Measurements from ENCODE around the gene RNU7-1. TPM values are rescaled to one million over a fixed set of nuclear protein-coding genes. Genes with fewer than 3 reads are reported as not detected.

Gene RNU7-1
- total RNA-seq, 1 donor from 2014 or later, result not detected

DNA sequence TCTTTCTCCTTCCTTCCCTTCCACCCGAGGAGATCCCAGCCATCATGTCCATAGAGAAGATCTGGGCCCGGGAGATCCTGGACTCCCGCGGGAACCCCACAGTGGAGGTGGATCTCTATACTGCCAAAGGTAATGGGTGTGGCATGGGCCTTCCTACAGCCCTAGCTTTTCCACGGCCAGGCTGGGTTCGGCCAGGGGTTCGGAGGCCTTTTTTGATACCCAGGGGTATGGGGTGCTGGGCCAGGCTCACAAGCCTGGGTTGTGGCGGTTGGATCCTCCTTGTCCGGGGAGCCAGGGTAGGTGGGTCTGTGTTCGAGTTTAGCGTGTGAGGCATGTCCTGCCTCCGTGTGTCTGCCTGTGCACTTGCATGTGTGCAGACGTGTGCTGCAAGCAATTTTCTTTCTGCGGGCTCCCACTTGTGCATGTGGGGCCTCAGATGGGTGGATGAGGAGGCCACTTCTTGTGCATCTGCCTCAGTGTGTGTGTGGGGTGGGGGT is 27.8 kb upstream of the RNU7-1 start:
- DNase-seq (ENCODE audit: low spot score, unreplicated experiment), result no peak
- Mint-ChIP-seq H3K4me1 (ENCODE audit: low read depth) (peaks cover 22% of the 10 kb centered on the region), H3K27me3 (peaks cover 28% of the 10 kb centered on the region), H3K9me3 (ENCODE audit: low read depth) (no peaks in the 10 kb centered on the region), H3K27ac (no peak overlapping the region), H3K4me3 (ENCODE audit: low read depth) (peak overlapping the region; percentile 86), H3K36me3 (ENCODE audit: insufficient read depth) (peaks cover 10% of the 10 kb centered on the region)
- TF ChIP-seq CTCF (IDR thresholded peaks at IDR 0.05; ENCODE audit: unreplicated experiment), result no peak

DNA sequence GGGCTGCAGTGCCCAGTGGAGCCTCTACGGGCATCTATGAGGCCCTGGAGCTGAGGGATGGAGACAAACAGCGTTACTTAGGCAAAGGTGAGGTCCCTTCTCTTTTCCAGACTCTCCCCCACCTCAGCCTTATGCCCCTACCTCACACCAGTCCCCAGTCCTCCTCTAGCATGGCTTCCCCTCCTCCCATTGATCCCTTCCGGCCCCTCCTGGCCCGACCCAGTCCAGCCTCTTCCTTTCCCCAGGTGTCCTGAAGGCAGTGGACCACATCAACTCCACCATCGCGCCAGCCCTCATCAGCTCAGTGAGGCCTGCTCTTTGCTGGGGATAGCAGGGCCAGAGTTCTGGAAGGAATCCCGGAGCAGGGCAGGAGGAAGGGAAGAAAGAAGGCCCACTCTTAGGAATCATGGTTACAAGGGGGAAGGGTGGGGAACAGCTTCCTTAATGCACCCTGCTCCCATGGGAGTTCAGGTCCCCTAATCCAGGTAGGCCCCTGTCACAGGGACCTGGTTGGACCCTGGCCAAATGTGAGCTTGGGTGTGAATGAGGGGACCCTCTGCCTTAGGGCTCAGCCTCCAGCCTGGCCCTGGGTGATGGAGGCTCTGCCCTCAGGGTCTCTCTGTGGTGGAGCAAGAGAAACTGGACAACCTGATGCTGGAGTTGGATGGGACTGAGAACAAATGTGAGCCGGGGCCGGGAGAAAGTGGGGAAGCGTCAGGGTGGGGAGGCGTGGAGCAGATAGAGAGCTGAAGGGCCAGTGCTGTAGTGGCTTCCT is 27.0 kb upstream of the RNU7-1 start:
- peaks cover 22% of the 10 kb centered on the region for H3K4me1 Mint-ChIP-seq (ENCODE audit: low read depth)
- peak overlapping the region; percentile 86 for H3K4me3 Mint-ChIP-seq (ENCODE audit: low read depth)
- DNase-seq (ENCODE audit: low spot score, unreplicated experiment), result no peak
- H3K27me3 Mint-ChIP-seq, result peaks cover 21% of the 10 kb centered on the region
- H3K9me3 Mint-ChIP-seq (ENCODE audit: low read depth), result no peaks in the 10 kb centered on the region
- TF ChIP-seq CTCF (IDR thresholded peaks at IDR 0.05; ENCODE audit: unreplicated experiment), result no peak
- H3K27ac Mint-ChIP-seq, result no peak overlapping the region
- peaks cover 10% of the 10 kb centered on the region for H3K36me3 Mint-ChIP-seq (ENCODE audit: insufficient read depth)

- Mint-ChIP-seq H3K9me3 (ENCODE audit: low read depth) (no peaks in the 10 kb centered on the region), H3K4me3 (ENCODE audit: low read depth) (no peak overlapping the region)
Observed at GRCh38 chr12:6917491-6918231, 26.0 kb upstream of the RNU7-1 start.

GRCh38 chr12:6919588-6919987 is 24.0 kb upstream of the RNU7-1 start:
- Mint-ChIP-seq H3K4me3 (ENCODE audit: low read depth) (no peak overlapping the region), H3K36me3 (ENCODE audit: insufficient read depth) (peaks cover 12% of the 10 kb centered on the region), H3K4me1 (ENCODE audit: low read depth) (peaks cover 18% of the 10 kb centered on the region), H3K9me3 (ENCODE audit: low read depth) (no peaks in the 10 kb centered on the region), H3K27me3 (peaks cover 7% of the 10 kb centered on the region), H3K27ac (no peak overlapping the region)
- no peak for TF ChIP-seq CTCF (IDR thresholded peaks at IDR 0.05; ENCODE audit: unreplicated experiment)
- DNase-seq (ENCODE audit: low spot score, unreplicated experiment), result no peak

More at GRCh38 chr12:6917491-6918231, 26.0 kb upstream of the RNU7-1 start:
- Mint-ChIP-seq H3K36me3 (ENCODE audit: insufficient read depth) (peaks cover 10% of the 10 kb centered on the region), H3K4me1 (ENCODE audit: low read depth) (peaks cover 22% of the 10 kb centered on the region), H3K27ac (no peak overlapping the region), H3K27me3 (peaks cover 20% of the 10 kb centered on the region)
- DNase-seq (ENCODE audit: low spot score, unreplicated experiment), result no peak
- TF ChIP-seq CTCF (IDR thresholded peaks at IDR 0.05; ENCODE audit: unreplicated experiment), result no peak

DNA sequence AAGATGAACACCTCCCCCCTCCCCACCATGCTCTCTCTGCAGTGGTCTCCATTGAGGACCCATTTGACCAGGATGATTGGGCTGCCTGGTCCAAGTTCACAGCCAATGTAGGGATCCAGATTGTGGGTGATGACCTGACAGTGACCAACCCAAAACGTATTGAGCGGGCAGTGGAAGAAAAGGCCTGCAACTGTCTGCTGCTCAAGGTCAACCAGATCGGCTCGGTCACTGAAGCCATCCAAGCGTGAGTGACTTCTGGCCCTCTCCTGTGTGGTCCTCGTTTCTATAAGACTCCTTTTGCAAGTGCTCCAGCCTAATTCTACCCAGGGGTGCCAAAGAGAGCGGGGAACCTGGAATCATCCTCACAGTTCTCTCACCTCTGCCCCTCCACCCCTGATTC is 22.1 kb upstream of the RNU7-1 start:
- H3K9me3 Mint-ChIP-seq (ENCODE audit: low read depth), result no peaks in the 10 kb centered on the region
- peaks cover 11% of the 10 kb centered on the region for H3K36me3 Mint-ChIP-seq (ENCODE audit: insufficient read depth)
- no peak overlapping the region for H3K4me3 Mint-ChIP-seq (ENCODE audit: low read depth)
- H3K27ac Mint-ChIP-seq, result peak overlapping the region; percentile 17
- H3K27me3 Mint-ChIP-seq, result no peaks in the 10 kb centered on the region
- DNase-seq (ENCODE audit: low spot score, unreplicated experiment), result no peak
- peaks cover 25% of the 10 kb centered on the region for H3K4me1 Mint-ChIP-seq (ENCODE audit: low read depth)
- TF ChIP-seq CTCF (IDR thresholded peaks at IDR 0.05; ENCODE audit: unreplicated experiment), result no peak

Measured in progenitor cell of endocrine pancreas (in vitro differentiated cells).